GM23338 (cell line): ENCODE data around the gene GEMIN8. TPM values are rescaled to one million over a fixed set of nuclear protein-coding genes. Genes with fewer than 3 reads are reported as not detected.

Experiments
- ATAC-seq: fragments of 200-7000 bp; cut with Tn5 transposase; 3 replicates; pipeline ENCODE4 v1.9.1; 2020
- DNase-seq: peaks from one replicate; pipeline ENCODE4 v3.0.0-alpha.2; 2015; ENCODE audit warnings: low spot score
- H2AFZ ChIP-seq: fragments of 200-600 bp; sonication (generic); 2 replicates; pipeline ENCODE4 v1.8.0; 2016; ENCODE audit warnings: antibody characterized with exemption, mild to moderate bottlenecking, moderate library complexity
- H3F3A ChIP-seq: fragments of 200-600 bp; sonication (generic); replicated peaks from 2 replicates; pipeline ENCODE4 v1.8.0; 2017; ENCODE audit warnings: antibody characterized with exemption, mixed run types, low read depth
- H3K27ac ChIP-seq: fragments of 200-600 bp; sonication (generic); 2 replicates; pipeline ENCODE4 v1.6.1; 2016; ENCODE audit warnings: low read depth
- H3K27me3 ChIP-seq: fragments of 200-600 bp; sonication (generic); 2 replicates; pipeline ENCODE4 v1.8.0; 2016; ENCODE audit warnings: mild to moderate bottlenecking, mixed run types, moderate library complexity; ENCODE audit not compliant: insufficient read depth
- H3K36me3 ChIP-seq: fragments of 200-600 bp; sonication (generic); 2 replicates; pipeline ENCODE4 v1.8.0; 2016; ENCODE audit warnings: mild to moderate bottlenecking; ENCODE audit not compliant: insufficient read depth
- H3K4me1 ChIP-seq: fragments of 200-600 bp; sonication (generic); 2 replicates; pipeline ENCODE4 v1.8.0; 2016; ENCODE audit warnings: mild to moderate bottlenecking, moderate library complexity; ENCODE audit not compliant: insufficient read depth
- H3K4me2 ChIP-seq: fragments of 200-600 bp; sonication (generic); 2 replicates; pipeline ENCODE4 v1.7.1; 2017; ENCODE audit warnings: mixed run types
- H3K4me3 ChIP-seq: fragments of 200-600 bp; sonication (generic); 2 replicates; pipeline ENCODE4 v1.6.1; 2016; ENCODE audit warnings: mixed run types
- H3K79me2 ChIP-seq: fragments of 200-600 bp; sonication (generic); replicated peaks from 2 replicates; pipeline ENCODE4 v1.8.0; 2017; ENCODE audit warnings: mild to moderate bottlenecking; ENCODE audit not compliant: insufficient read depth
- H3K9me2 ChIP-seq: fragments of 200-600 bp; sonication (generic); 2 replicates; pipeline ENCODE4 v1.8.0; 2017; ENCODE audit not compliant: insufficient read depth
- H4K20me1 ChIP-seq: fragments of 200-600 bp; sonication (generic); replicated peaks from 2 replicates; pipeline ENCODE4 v1.8.0; 2017; ENCODE audit warnings: mild to moderate bottlenecking; ENCODE audit not compliant: insufficient read depth
- H3K27ac Mint-ChIP-seq: 2 replicates; pipeline ENCODE4 v1.8.0; 2020; ENCODE audit warnings: inconsistent platforms, mild to moderate bottlenecking, moderate library complexity, mixed read lengths
- H3K27me3 Mint-ChIP-seq: 3 replicates; pipeline ENCODE4 v1.8.0; 2022; ENCODE audit warnings: low read depth, mild to moderate bottlenecking, moderate library complexity, mixed read lengths, inconsistent platforms; ENCODE audit not compliant: insufficient read depth, poor library complexity
- H3K36me3 Mint-ChIP-seq: 3 replicates; pipeline ENCODE4 v1.8.0; 2021; ENCODE audit warnings: low read depth, mild to moderate bottlenecking, inconsistent platforms, moderate library complexity, mixed read lengths
- H3K4me1 Mint-ChIP-seq: 3 replicates; pipeline ENCODE4 v1.8.0; 2020; ENCODE audit warnings: mild to moderate bottlenecking, inconsistent platforms, mixed read lengths
- H3K4me3 Mint-ChIP-seq: 3 replicates; pipeline ENCODE4 v1.8.0; 2021; ENCODE audit warnings: moderate library complexity, mild to moderate bottlenecking, inconsistent platforms, mixed read lengths
- H3K9me3 Mint-ChIP-seq: 3 replicates; pipeline ENCODE4 v1.8.0; 2020; ENCODE audit warnings: moderate library complexity, mild to moderate bottlenecking, inconsistent platforms, mixed read lengths
- CREB1 ChIP-seq: fragments of 250-450 bp; sonication (Bioruptor Pico); IDR thresholded peaks from 2 replicates; pipeline ENCODE4 v1.5.0; 2020; ENCODE audit warnings: low read depth, mild to moderate bottlenecking, moderate library complexity
- CTCF ChIP-seq, 2 experiments: fragments of 200-600 bp in 1 of 2; sonication (generic) in 1 of 2; conservative IDR thresholded peaks; 2 replicates each; pipeline versions ENCODE4 v1.5.1 to v1.6.1; 2016 to 2017; ENCODE audit warnings: antibody characterized with exemption in 2 of 2, low read depth in 2 of 2, mild to moderate bottlenecking in 2 of 2, moderate library complexity in 1 of 2
- ETS1 ChIP-seq: IDR thresholded peaks from 2 replicates; pipeline ENCODE4 v1.6.1; 2016; ENCODE audit warnings: antibody characterized with exemption
- EZH2 ChIP-seq: fragments of 200-600 bp; sonication (generic); IDR thresholded peaks from one replicate; pipeline ENCODE4 v1.8.0; 2017; ENCODE audit warnings: antibody characterized with exemption, mild to moderate bottlenecking, low read depth; ENCODE audit not compliant: unreplicated experiment
- EZH2phosphoT487 ChIP-seq: fragments of 200-600 bp; sonication (generic); IDR thresholded peaks from one replicate; pipeline ENCODE4 v1.8.1; 2018; ENCODE audit warnings: antibody characterized with exemption; ENCODE audit not compliant: unreplicated experiment
- JUNB ChIP-seq: IDR thresholded peaks from one replicate; pipeline ENCODE4 v1.6.1; 2016; ENCODE audit warnings: antibody characterized with exemption; ENCODE audit not compliant: unreplicated experiment
- NANOG ChIP-seq: IDR thresholded peaks from 2 replicates; pipeline ENCODE4 v1.6.1; 2016; ENCODE audit warnings: antibody characterized with exemption, borderline replicate concordance
- POLR2AphosphoS5 ChIP-seq: IDR thresholded peaks from 2 replicates; pipeline ENCODE4 v1.6.1; 2016; ENCODE audit warnings: antibody characterized with exemption, low read depth
- REST ChIP-seq: IDR thresholded peaks from one replicate; pipeline ENCODE4 v1.6.1; 2018; ENCODE audit warnings: antibody characterized with exemption; ENCODE audit not compliant: unreplicated experiment
- STAT1 ChIP-seq: IDR thresholded peaks from one replicate; pipeline ENCODE4 v1.6.1; 2016; ENCODE audit warnings: antibody characterized with exemption; ENCODE audit not compliant: unreplicated experiment
- ZNF114 ChIP-seq: fragments of 250-450 bp; sonication (Bioruptor Pico); IDR thresholded peaks from 2 replicates; pipeline ENCODE4 v1.5.0; 2020; ENCODE audit warnings: mild to moderate bottlenecking, moderate library complexity
- ZNF331 ChIP-seq: fragments of 250-450 bp; sonication (Bioruptor Pico); IDR thresholded peaks from 2 replicates; pipeline ENCODE4 v1.5.0; 2020; ENCODE audit warnings: low read depth, mild to moderate bottlenecking, moderate library complexity
- ZNF462 ChIP-seq: fragments of 250-450 bp; sonication (Bioruptor Pico); IDR thresholded peaks from 2 replicates; pipeline ENCODE4 v1.5.0; 2020; ENCODE audit warnings: mild to moderate bottlenecking, moderate library complexity
- polyA plus RNA-seq: library from polyadenylated mRNA; unstranded; fragments of >200 nt; fragmentation: Nextera tagmentation; extraction: Ambion mirVana; gene quantifications from 2 replicates; pipeline ENCODE4 v1.2.1, GENCODE V29; 2016
- total RNA-seq: library from RNA; depleted of rRNA; stranded (reverse); fragments of >200 nt; shearing (Covaris generic); gene quantifications from 2 replicates; pipeline ENCODE4 v1.2.3, GENCODE V29; 2014

GEMIN8 gene
- total and polyA plus RNA-seq, 2 experiments from 2014 or later, result 16.5 to 19.9 TPM

GRCh38 chrX:13967636-13968035 is 62.1 kb downstream of the GEMIN8 start:
- Histone ChIP-seq H3K36me3 (no peaks in the 10 kb centered on the region), H4K20me1 (no peaks in the 10 kb centered on the region), H3K4me3 (no peak overlapping the region), H3K79me2 (no peaks in the 10 kb centered on the region), H2AFZ (no peak overlapping the region), H3K4me1 (peaks cover 12% of the 10 kb centered on the region), H3K4me2 (no peak overlapping the region), H3K27me3 (no peaks in the 10 kb centered on the region), H3F3A (no peaks in the 10 kb centered on the region), H3K9me2 (no peaks in the 10 kb centered on the region), H3K27ac (no peak overlapping the region)
- no peak for TF ChIP-seq EZH2phosphoT487
- no peak for TF ChIP-seq ZNF331 (CRISPR knock-in tag)
- TF ChIP-seq REST, result no peak
- TF ChIP-seq CREB1 (CRISPR knock-in tag), result no peak
- no peak for TF ChIP-seq ZNF114 (CRISPR knock-in tag)
- no peak for TF ChIP-seq ETS1
- no peak for TF ChIP-seq CTCF (conservative IDR thresholded peaks at IDR 0.05; ENCODE audit: low read depth in 2 of 2)
- no peak for TF ChIP-seq EZH2
- no peak for TF ChIP-seq STAT1
- no peak for TF ChIP-seq POLR2AphosphoS5
- no peak for TF ChIP-seq JUNB
- TF ChIP-seq ZNF462 (CRISPR knock-in tag), result no peak
- no peak for TF ChIP-seq NANOG
- H3K4me1 Mint-ChIP-seq, result peaks cover 13% of the 10 kb centered on the region
- H3K9me3 Mint-ChIP-seq, result peaks cover 3% of the 10 kb centered on the region; the same call in 1 of the 3 replicates
- DNase-seq (no peak), ATAC-seq (no peak)
- no peak overlapping the region for H3K4me3 Mint-ChIP-seq
- no peaks in the 10 kb centered on the region for H3K36me3 Mint-ChIP-seq
- peaks cover 2% of the 10 kb centered on the region for H3K27me3 Mint-ChIP-seq
- no peak overlapping the region for H3K27ac Mint-ChIP-seq
